Kasumi-1 (cell line): ENCODE measurements around the gene EGLN3.
"Not testable (repeated sequence)": the region's sequence is repeated elsewhere in the genome, so short reads cannot be mapped to it uniquely, and the experiment has no call there.

ENCODE experiments used
- DNase-seq, 2 experiments: peaks; one replicate each; lab custom pipeline; 2025; lab: John Stamatoyannopoulos, UW

The EGLN3 gene

DNA sequence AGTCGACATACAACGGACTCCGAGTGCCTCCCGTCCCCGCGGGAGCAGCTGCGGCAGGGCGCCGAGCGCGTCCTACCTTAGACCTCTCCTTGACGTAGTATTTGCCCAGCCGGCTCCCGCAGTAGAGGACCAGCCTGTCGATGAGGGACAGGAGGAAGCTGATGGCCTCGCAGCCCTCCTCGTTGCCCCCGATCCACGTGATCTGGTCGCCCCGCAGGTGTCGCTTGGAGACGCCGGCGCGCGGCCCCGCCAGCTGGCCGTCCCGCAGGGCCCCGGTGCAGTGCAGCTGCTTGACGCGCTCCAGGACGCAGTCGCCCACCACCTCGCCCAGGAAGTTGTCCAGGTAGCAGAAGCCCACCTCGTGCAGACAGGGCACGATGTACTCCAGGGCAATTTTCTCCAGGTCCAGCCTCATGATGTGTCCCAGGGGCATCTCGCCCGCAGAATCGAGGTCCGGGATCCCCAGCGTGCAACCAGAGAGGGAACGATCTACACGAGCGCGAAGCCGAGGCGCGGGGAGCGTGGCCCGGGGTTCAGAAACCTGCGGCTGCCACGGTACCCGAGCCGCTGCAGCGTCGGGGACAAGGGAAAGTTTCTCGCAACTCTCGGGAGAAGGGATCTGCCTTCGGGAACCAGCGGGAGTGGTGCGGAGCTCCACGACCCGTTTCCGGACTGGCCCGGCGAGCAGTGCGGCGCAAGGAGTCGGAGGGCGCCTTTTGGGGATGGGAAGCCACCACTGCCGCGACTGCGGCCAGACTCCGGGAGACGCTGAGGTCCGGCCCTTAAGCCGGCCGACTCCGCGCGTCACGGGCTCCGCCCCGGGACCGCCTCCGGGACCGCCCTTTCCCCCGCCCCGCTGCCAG lies at the start of gene EGLN3:
Gene EGLN3, minus strand, starts transcription at position 755 of the 863 bp plus-strand sequence. Its CDS starts 322 bp downstream, at position 433.
- DNase-seq: no peak

DNA sequence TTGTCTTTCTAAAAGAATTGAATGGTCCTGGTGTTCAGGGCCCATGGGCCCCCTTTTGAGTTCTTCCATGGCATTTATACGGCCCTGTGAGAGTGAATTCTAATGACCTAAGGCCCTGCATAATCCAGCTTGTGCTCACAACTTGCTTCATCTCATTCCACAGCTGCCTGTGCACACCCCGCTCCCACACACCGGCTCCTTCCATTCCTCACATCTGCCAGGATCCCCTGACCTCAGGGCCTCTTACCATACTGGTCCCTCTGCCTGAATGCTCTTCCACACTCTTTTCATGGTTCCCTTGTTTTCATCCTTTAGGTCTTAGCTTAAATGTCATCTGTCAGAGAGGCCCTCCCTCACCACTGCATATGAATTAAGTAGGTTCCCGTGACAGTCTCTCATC lies 49.5 kb upstream of the EGLN3 start:
- DNase-seq: no peak

DNA sequence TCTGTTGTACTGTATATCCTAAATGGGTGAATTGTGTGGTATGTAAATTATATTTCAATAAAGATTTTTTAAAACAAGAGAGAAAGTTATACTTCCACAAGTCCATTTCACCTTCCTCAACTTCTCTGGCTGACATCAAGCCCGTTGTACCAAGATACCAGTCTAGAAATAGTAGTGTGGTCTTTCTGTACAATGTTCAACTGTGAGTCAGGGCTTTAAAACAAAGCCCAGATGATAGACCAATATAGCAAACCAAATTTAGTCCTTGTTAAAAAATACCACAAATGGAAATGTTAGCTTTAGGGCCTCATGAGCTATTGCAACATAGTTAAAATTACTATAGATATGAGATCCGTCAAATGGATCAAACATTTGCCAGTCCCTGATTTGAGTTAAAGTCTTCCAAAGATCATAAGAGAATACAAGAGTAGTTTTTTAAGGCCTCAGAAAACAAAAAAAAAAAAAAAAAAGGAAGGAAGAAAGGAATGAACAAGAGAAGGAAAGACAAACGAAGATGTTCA lies 49.0 kb upstream of the EGLN3 start:
- no peak for DNase-seq

DNA sequence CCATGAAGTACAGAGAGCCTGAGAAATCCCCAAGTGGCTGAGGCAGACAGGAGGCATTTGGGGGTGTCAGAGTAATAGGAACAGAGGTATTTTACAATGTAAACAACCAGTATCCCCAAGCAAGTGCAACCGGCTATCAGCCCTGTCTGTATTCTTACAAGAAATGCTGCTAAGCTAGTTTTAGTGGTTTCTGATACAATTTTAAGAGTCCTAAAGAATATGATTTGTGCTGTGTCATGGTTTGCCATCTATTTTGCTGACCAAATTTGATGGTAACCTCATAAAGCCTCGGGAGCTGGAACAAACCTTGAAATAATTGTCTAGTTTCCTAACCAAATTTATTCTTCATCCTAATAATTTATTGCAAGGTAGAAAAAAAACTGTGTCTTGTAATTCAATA lies 46.7 kb upstream of the EGLN3 start:
- no peak for DNase-seq

DNA sequence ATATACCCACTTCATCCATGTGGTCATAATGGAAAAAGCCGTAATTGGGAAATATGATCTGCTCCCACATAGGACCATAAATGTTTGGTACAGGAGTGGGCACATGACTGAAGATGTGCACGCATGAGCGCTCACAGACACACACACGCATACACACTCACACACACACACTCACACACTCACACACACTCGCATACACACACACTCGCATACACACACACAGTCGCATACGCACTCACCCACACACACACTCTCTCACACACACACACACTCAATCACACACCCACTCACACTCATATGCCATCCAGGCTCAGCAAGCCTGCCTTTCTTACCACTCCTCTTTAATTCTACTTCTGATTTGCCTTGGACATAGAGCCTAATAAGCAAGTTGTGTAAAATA lies 45.6 kb upstream of the EGLN3 start:
- no peak for DNase-seq

DNA sequence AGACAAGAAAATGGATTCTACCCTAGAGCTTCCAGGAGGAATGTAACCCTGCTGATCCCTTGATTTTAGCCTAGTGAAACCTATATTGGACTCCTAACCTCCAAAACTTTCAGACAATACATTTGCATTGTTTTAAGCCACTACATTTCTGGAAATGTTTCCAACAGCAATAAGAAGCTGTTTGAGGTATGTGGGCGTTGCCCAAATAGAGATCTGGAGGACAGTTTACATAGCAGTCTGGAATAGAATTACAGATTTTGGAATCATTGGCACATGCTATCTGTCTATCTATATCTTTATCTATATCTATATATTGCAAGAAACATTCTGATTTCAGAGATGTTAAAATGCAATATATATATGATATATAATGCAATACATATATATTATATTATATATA lies 42.4 kb upstream of the EGLN3 start:
- DNase-seq: no peak

DNA sequence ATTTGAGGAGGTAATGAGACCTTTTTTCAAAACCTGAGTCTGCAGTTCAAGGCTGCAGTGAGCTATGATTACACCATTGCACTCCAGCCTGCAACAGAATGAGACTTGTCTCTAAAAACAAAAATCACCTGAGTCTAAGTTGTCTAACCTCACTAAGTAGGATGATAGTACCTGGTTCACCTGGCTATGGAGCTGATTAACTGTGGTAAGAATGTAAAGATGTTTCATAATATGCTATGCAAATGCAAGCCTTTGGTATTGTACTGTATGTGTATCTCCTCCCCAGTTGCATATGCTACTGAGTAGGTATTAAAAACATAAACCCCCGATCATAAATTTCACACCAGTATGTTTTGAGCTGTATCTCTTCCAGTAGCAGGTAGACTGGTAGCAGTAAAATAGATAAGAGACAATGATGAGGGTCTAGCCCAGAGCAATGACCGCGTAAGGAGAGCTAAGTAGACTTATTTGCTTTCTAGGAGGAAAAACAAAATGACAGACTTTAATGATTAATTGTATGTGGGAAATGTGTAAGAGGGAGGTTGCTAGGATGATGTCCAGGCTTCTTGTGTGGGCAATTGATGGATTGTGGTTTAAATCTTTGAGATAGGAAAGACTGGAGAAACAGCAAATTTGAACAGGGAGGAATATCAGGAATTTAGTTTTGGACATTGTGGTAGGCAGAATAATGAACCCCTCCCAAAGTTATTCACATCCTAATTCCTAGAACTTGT lies 41.6 kb upstream of the EGLN3 start:
- no peak for DNase-seq

DNA sequence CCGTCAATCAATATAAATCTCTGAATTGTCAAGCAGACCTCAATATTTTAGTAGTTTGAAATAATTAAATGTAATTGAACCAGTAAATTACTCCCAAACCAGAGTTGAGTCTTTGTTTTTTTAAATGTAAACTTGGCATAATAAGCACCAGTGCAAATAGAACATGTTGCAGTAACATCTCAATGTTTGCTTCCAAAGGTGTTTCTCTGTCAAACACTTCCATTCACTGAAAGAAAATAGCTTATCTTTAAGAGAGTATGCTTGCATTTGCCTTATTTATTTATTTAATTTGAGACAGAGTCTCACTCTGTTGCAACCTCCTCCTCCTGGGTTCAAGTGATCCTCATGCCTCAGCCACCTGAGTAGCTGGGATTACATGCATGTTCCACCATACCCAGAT lies 39.9 kb upstream of the EGLN3 start:
- no peak for DNase-seq

DNA sequence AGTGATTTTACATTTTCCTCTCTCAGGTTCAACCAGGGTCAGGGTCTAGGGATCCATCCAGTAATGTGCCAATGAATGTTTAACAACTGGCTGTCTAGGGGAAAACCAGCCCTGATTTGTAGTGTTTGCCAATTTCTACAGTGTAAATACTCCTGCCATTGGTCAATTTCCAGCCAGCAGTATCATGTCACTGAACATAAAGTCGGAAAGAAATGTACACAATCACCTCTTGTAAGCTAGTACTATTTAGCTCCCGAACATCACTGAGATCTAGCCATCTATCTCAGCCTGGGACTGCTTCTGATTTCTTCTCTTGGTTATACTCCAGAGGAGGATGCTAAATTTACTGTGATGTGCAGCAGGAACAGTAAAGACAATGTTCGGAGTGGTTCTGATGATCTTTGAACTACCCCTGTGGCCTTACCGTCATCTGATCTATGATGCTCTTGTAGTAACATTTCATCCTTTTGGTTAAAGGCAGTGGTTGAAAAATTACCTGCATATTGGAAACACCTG lies 36.7 kb upstream of the EGLN3 start:
- DNase-seq: no peak

DNA sequence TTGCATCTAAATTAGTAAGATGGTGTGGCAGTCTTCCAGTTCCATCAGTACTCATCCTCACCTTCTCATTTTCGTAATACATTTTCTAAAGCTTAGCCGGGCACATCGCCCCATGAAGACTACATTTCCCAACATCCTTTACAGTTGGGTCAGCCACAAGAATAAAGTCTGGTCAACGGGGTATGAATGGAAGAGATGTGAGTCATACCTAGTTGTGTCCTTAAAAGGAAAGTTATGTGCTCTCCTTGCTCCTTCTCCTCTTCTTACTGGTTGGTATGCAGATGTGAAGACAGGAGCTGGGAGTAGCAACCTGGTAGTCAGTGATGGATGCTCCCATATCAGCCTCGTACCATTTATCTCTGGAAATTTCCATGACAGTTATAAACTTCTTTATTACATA lies 35.9 kb upstream of the EGLN3 start:
- DNase-seq: no peak

DNA sequence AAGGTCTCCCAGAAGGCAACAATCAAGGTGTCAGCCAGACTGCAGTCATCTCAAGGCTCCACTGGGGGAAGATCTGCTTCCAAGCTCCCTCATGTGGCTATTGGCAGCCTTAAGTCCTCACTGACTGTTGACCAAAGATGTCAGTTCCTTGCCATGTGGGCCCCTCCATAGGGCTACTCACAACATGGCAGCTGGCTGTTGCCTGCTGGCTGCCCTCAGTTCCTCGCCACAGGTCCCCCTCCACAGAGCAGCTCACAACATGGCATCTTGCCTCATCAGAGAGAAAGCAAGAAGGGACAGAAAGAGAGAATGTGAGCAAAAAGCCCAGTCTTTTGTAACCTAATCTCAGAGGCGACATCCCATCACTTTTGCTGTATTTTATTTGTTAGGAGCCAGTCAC lies 34.4 kb upstream of the EGLN3 start:
- DNase-seq: no peak

DNA sequence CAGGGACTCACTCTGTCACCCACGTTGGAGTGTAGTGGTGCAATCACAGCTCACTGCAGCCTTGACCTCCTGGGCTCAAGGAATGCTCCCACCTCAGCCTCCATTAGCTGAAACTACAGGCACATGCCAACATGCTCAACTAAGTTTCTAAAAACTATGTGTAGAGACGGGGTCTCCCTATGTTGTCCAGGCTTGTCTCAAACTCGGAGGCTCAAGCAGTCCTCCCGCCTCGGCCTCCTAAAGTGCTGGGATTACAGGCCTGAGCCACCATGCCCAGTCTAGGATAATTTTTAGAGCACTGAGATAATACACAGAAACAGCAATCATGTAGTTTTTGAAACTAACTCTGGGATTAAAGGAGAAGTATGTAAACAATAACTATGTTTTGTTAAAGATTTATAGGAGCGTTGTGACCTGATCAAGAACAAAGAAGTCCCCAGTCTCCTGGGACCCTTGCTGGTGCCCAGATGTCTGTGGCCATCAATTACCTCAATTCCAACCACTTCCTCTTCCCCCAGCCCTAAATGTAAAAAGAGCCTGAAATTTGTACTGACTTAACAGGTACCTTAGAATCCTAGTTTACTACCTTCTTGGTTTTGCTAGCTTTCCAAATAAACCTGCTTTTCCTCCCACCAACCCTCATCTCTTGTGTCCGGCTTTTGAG lies 28.9 kb upstream of the EGLN3 start:
- no peak for DNase-seq

DNA sequence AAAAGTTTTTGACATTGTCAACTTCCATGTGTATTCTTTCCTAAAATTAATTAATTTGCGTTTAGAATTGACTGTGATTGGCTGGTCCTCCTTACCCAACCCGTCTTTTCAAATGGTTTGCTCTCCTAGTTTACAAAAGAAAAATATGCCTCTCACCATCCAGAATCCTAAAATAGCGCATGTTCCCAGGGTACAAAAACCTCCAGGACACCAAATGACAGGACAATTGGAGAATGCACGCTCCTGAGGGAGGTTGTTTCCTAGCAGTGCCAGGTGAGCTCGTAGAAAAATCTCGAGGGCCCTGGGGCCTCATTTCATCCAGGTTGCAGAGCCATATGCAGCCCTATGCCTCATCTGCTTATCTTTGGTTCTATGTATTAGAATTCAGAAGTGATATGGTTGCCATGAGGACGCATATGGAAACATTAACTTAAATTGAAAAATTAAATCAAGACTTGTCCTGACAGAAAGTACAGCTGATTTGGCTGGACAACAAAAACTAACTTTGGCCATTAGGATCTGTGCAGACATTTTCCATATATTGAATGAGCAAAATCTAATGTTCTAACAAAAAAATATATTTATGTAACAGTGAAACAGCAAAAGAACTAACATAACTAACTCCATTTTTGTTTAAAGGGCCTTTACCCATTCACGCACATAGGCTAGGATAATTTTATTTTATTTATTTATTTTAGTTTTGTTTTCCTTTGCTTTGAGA lies 28.2 kb upstream of the EGLN3 start:
- DNase-seq: no peak

DNA sequence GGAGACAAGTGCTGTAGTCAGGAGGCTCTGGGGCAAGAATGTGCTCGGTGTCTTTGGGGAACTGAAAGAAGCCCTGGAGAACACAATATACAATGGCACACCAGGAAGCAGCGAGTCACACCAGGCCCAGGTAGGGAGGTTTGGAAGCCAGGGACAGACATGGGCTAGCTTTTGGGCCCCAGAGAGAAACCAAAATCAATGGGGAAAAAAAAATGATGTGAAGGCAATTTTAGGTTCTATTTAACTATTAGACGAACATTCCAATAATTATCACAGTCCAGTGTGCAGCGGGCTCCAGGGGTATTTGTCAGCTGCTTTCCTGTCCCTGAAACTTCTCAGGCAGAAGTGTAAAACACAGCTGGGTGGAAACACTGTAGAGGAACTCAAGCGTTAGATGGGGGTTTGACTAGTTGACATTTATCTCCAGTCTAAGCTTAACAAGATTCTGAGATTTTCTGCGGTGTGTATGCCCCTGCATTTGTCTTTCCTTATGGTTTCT lies 21.8 kb upstream of the EGLN3 start:
- DNase-seq: no peak

DNA sequence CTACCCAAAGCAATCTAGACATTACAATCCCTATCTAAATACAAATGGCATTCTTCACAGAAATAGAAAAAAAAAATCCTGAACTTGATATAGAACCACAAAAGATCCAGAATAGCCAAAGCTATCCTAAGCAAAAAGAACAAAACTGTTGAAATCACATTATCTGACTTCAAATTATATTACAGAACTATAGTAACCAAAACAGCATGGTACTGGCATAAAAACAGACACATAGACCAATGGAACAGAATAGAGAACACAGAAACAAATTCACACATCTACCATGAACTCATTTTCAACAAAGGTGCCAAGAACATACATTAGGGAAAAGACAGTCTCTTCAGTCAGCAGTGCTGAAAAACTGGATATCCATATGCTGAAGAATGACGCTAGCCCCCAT lies 19.0 kb upstream of the EGLN3 start:
- DNase-seq: not testable (repeated sequence)

DNA sequence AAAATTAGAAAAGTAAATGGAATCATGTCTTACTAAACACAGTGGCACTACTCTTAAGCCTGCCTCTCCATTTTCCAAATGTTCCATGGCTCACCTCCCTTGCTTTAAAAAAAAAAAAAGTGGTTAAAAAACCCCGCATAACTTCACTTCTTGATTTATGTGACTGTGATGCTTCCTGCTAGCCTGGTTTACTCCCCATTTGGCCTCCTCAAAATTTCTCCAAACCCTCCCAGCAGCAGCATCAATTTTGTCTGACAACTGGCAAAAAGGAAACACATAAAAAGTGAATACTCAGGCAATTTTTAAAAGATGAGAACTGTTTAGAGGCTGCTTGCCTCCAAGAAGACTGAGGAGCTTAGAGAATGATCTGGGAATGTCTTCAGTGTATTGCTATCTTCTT lies 17.8 kb upstream of the EGLN3 start:
- no peak for DNase-seq

DNA sequence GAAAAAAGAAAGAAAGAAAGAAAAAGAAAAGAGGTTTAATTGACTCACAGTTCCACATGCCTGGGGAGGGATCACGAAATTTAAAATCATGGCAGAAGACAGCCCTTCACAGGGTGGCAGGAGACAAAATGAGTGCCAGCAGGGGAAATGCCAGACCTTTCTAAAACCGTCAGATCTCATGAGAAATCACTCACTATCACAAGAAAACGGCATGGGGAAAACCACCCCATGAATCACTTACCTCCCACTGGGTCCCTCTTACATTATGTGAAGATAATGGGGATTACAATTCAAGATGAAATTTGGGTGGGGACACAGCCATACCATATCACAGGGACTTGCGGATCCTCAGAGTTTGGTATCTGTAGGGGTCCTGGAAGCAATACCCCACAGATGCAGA lies 16.3 kb upstream of the EGLN3 start:
- no peak for DNase-seq

DNA sequence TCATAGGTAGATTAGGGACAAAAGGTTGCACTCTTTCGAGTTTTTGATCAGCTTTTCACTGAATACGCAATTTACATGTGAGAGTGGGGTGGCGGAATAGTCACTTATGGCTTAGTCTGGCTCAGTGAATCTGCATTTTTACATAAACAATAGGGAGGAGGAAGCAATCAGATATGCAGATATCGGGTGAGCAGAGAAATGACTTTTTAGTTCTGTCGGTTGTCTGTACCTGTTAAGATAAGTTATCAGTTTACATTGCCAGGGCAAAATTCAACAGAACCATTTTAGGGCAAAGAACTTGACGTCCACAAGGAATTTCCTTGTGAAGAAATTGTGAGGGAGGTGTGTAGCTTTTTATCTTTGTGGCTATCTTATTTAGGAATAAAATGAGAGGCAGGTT lies 15.4 kb upstream of the EGLN3 start:
- no peak for DNase-seq

DNA sequence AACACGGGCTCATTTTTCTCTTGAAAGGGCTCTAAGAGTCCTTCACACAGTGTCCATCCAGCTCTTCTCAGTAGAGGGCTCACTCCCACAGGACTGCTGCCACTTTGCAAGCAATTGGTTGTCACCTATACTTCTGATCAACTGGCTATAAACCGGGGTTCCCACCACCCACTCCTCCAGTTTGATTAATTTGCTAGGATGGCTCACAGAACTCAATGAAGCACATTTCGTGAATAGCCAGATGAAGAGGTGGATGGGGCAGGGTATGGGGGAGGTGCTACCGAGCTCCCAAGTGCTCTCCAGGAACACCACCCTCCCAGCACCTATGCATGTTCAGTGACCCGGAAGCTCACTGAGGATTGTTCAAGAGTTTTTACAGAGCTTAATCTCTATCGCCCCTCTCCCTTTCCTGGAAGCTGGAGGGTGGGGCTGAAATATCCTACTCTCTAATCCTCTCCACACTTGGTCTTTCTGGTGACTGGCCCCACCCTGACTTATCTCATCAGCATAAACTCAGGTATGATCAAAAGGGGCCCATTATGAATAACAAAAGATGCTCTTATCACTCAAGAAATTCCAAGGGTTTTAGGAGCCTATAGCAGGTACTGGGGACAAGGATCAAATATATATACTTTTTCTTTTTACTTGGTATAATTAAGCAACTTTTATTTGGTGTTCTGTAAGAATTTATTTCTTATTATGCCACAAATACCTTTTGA lies 13.9 kb upstream of the EGLN3 start:
- DNase-seq: no peak

DNA sequence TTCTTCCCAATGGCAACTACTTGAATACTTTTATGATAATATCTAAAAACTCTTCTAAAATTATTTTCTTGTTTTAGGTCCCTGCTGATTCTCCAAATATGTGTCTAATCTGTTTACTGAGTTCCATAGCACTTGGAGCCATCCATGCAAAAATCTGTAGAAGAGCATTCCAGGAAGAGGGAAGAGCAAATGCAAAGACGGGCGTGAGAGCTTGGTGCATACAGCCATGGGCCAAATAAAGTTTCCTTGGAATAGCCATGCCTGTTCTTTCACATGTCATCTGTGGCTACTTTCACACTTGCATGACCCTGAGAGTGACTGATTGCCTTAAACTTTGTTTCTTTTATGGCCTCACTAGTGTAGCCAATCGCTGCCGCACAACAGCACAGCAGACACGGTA lies 13.0 kb upstream of the EGLN3 start:
- DNase-seq: no peak

DNA sequence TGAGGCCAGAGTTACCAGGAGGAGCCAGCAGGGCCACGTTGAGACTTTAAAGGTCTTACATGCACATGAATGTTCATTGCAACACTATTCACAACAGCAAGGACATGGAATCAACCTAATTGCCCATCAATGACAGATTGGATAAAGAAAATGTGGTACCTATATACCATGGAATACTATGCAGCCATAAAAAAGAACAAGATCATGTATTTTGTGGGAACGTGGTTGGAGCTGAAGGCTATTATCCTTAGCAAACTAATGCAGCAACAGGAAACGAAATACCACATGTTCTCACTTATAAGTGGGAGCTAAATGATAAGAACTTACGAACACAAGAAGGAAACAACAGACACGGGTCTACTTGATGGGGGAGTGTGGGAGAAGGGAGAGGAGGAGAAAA lies 11.6 kb upstream of the EGLN3 start:
- DNase-seq: not testable (repeated sequence)
